GM21723 (cell line): Measurements from ENCODE around the gene SMC3.
"Not testable (repeated sequence)": the region's sequence is repeated elsewhere in the genome, so short reads cannot be mapped to it uniquely, and the experiment has no call there.

Source experiments
- ATAC-seq: cut with Tn5 transposase; IDR thresholded peaks from one replicate; pipeline ENCODE4 v1.9.1; 2021; ENCODE audit warnings: mild to moderate bottlenecking, moderate library complexity; ENCODE audit not compliant: unreplicated experiment

Gene SMC3

GRCh38 chr10:110567201-110568054, at the start of gene SMC3:
Gene SMC3 (plus strand): TSS chr10:110567695. CDS start chr10:110567817, 122 bp downstream.
- ATAC-seq = peak; percentile 90

- no peak for ATAC-seq
Observed at GRCh38 chr10:110522365-110522988, 45.0 kb upstream of the SMC3 start.

- no peak for ATAC-seq
Observed at GRCh38 chr10:110523736-110524135, 43.8 kb upstream of the SMC3 start.

- ATAC-seq = no peak
Observed at GRCh38 chr10:110524179-110524858, 43.2 kb upstream of the SMC3 start.

- no peak for ATAC-seq
Observed at GRCh38 chr10:110524859-110525232, 42.6 kb upstream of the SMC3 start.

- ATAC-seq = no peak
Observed at GRCh38 chr10:110525349-110526260, 41.9 kb upstream of the SMC3 start.

- no peak for ATAC-seq
Observed at GRCh38 chr10:110527731-110528171, 39.7 kb upstream of the SMC3 start.

- ATAC-seq = peak; percentile 19
Observed at GRCh38 chr10:110528224-110528996, 39.1 kb upstream of the SMC3 start.

GRCh38 chr10:110528997-110529524, 38.4 kb upstream of the SMC3 start:
- ATAC-seq = peak; percentile 81

GRCh38 chr10:110529596-110530011, 37.9 kb upstream of the SMC3 start:
- no peak for ATAC-seq

GRCh38 chr10:110530131-110530831, 37.2 kb upstream of the SMC3 start:
- no peak for ATAC-seq

GRCh38 chr10:110531687-110532086, 35.8 kb upstream of the SMC3 start:
- ATAC-seq = no peak

GRCh38 chr10:110532628-110533027, 34.9 kb upstream of the SMC3 start:
- not testable (repeated sequence) for ATAC-seq

GRCh38 chr10:110533149-110533548, 34.3 kb upstream of the SMC3 start:
- ATAC-seq = no peak

- ATAC-seq = no peak
Observed at GRCh38 chr10:110534571-110534970, 32.9 kb upstream of the SMC3 start.

- ATAC-seq = peak; percentile 88
Observed at GRCh38 chr10:110535958-110536891, 31.3 kb upstream of the SMC3 start.

- ATAC-seq = no peak
Observed at GRCh38 chr10:110539091-110539490, 28.4 kb upstream of the SMC3 start.

GRCh38 chr10:110540031-110540430, 27.5 kb upstream of the SMC3 start:
- no peak for ATAC-seq
